ENCODE results near the gene FNDC3B.

DNA sequence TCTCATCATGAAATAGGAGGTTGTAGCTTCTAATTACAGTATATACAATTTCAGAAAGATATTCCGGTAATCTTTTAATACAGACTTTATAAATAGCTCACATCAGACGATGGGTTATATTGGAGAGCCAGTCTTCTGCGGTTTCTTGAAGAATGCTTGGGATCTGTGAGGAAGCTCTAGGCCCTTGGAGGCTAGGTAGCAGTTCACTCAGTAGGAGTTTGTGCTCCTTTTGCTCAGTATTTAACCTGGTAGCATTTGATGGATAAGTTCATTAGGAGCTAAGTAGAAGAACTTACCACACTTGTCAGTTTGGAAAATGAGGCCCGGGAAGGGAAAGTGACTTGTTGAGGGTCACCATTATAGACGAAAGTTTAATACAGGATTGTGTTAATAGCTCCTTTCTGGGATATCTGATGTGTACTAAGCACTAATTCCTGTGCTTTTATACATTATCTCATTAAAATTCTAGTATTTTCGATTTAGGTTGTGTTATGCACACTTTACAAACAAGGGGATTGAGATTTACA is 2.8 kb downstream of the FNDC3B start:
- TF ChIP-seq, protein P1, sequence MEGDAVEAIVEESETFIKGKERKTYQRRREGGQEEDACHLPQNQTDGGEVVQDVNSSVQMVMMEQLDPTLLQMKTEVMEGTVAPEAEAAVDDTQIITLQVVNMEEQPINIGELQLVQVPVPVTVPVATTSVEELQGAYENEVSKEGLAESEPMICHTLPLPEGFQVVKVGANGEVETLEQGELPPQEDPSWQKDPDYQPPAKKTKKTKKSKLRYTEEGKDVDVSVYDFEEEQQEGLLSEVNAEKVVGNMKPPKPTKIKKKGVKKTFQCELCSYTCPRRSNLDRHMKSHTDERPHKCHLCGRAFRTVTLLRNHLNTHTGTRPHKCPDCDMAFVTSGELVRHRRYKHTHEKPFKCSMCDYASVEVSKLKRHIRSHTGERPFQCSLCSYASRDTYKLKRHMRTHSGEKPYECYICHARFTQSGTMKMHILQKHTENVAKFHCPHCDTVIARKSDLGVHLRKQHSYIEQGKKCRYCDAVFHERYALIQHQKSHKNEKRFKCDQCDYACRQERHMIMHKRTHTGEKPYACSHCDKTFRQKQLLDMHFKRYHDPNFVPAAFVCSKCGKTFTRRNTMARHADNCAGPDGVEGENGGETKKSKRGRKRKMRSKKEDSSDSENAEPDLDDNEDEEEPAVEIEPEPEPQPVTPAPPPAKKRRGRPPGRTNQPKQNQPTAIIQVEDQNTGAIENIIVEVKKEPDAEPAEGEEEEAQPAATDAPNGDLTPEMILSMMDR (IDR thresholded peaks at IDR 0.05): no peak
- no peak for TF ChIP-seq EZH2 (IDR thresholded peaks at IDR 0.05; ENCODE audit: borderline replicate concordance, insufficient read depth, low read depth, low read length, poor library complexity, severe bottlenecking)

Measured in B cell (primary cell).